GM18508 (cell line): ENCODE measurements around the gene PIK3C3.
"Not testable (repeated sequence)": the region's sequence is repeated elsewhere in the genome, so short reads cannot be mapped to it uniquely, and the experiment has no call there.

ENCODE experiments used
- ATAC-seq: cut with Tn5 transposase; IDR thresholded peaks from one replicate; pipeline ENCODE4 v1.9.1; 2021; ENCODE audit warnings: moderate number of reproducible peaks; ENCODE audit not compliant: insufficient read depth, unreplicated experiment

The PIK3C3 gene

GRCh38 chr18:42009457-42009856 lies 54.4 kb downstream of the PIK3C3 start:
- not testable (repeated sequence) for ATAC-seq

- ATAC-seq, result peak; percentile 98
Measured at GRCh38 chr18:42011053-42011452, 56.0 kb downstream of the PIK3C3 start.

GRCh38 chr18:42018831-42019230 lies 63.8 kb downstream of the PIK3C3 start:
- no peak for ATAC-seq

- ATAC-seq, result no peak
Measured at GRCh38 chr18:42024131-42024530, 69.1 kb downstream of the PIK3C3 start.

- ATAC-seq, result peak; percentile 6
Measured at GRCh38 chr18:42025491-42025890, 70.5 kb downstream of the PIK3C3 start.

- peak; percentile 91 for ATAC-seq
Measured at GRCh38 chr18:42025974-42026625, 71.1 kb downstream of the PIK3C3 start.

GRCh38 chr18:42028247-42028832 lies 73.3 kb downstream of the PIK3C3 start:
- ATAC-seq, result no peak

- ATAC-seq, result no peak
Measured at GRCh38 chr18:42029092-42029491, 74.1 kb downstream of the PIK3C3 start.

- ATAC-seq, result no peak
Measured at GRCh38 chr18:42030586-42031182, 75.7 kb downstream of the PIK3C3 start.

GRCh38 chr18:42032447-42032846 lies 77.4 kb downstream of the PIK3C3 start:
- no peak for ATAC-seq

- ATAC-seq, result no peak
Measured at GRCh38 chr18:42033137-42033810, 78.2 kb downstream of the PIK3C3 start.

GRCh38 chr18:42038936-42039335 lies 83.9 kb downstream of the PIK3C3 start:
- no peak for ATAC-seq

GRCh38 chr18:42039396-42039795 lies 84.4 kb downstream of the PIK3C3 start:
- no peak for ATAC-seq

GRCh38 chr18:42041793-42042192 lies 86.8 kb downstream of the PIK3C3 start:
- ATAC-seq, result no peak

- ATAC-seq, result no peak
Measured at GRCh38 chr18:42045346-42045745, 90.3 kb downstream of the PIK3C3 start.

- no peak for ATAC-seq
Measured at GRCh38 chr18:42047721-42048120, 92.7 kb downstream of the PIK3C3 start.

- no peak for ATAC-seq
Measured at GRCh38 chr18:42048158-42048557, 93.1 kb downstream of the PIK3C3 start.

GRCh38 chr18:42049536-42049935 lies 94.5 kb downstream of the PIK3C3 start:
- ATAC-seq, result not testable (repeated sequence)

- no peak for ATAC-seq
Measured at GRCh38 chr18:42051411-42051810, 96.4 kb downstream of the PIK3C3 start.

GRCh38 chr18:42052122-42052708 lies 97.2 kb downstream of the PIK3C3 start:
- no peak for ATAC-seq
